Measurements from ENCODE around the gene POLR2A.

GRCh38 chr17:7438656-7439460, 45.3 kb upstream of the POLR2A start:
- TF ChIP-seq, protein P1, sequence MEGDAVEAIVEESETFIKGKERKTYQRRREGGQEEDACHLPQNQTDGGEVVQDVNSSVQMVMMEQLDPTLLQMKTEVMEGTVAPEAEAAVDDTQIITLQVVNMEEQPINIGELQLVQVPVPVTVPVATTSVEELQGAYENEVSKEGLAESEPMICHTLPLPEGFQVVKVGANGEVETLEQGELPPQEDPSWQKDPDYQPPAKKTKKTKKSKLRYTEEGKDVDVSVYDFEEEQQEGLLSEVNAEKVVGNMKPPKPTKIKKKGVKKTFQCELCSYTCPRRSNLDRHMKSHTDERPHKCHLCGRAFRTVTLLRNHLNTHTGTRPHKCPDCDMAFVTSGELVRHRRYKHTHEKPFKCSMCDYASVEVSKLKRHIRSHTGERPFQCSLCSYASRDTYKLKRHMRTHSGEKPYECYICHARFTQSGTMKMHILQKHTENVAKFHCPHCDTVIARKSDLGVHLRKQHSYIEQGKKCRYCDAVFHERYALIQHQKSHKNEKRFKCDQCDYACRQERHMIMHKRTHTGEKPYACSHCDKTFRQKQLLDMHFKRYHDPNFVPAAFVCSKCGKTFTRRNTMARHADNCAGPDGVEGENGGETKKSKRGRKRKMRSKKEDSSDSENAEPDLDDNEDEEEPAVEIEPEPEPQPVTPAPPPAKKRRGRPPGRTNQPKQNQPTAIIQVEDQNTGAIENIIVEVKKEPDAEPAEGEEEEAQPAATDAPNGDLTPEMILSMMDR (IDR thresholded peaks at IDR 0.05): no peak
- no peak for TF ChIP-seq POLR2A (IDR thresholded peaks at IDR 0.05)

Measured in Peyer's patch (tissue), 4 donors.